NCI-H345 (cell line): ENCODE data around the gene YIF1A.
A peak's percentile ranks its signal among the peaks of the same experiment; 100 is the strongest.
"Not testable (repeated sequence)": the region's sequence is repeated elsewhere in the genome, so short reads cannot be mapped to it uniquely, and the experiment has no call there.

Experiments used
- DNase-seq: peaks from one replicate; lab custom pipeline; 2025; lab: John Stamatoyannopoulos, UW

The YIF1A gene

DNA sequence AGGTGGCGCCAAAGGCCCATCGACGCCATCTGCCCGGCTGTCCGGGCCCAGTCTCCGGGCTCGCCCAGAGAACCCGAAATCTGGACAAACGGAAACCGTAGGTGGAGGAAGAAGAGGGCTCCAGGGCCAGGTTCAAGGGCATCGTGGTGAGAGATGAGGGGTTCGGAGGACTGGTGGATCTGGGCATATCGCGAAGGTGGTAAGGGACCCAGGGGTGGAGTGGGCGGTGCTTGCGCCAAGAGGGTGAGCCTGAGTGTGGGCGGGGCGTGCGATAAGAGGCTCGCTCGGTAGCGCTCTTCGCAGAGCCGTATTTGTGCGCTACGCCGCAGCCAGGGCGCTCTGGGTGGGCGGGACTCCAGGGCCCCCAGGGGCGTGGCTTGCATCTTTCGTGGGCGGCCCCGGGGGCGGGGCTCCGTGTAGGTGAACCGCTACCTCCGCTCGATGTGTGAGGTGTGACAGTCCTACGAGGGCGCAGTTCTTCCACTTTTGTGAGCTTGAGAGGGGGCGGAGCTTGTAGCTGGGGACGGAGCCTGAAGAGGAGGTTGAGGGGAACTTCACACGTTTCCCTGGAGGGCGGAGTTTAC, 23.1 kb upstream of the YIF1A start:
- peak; percentile 97 for DNase-seq

DNA sequence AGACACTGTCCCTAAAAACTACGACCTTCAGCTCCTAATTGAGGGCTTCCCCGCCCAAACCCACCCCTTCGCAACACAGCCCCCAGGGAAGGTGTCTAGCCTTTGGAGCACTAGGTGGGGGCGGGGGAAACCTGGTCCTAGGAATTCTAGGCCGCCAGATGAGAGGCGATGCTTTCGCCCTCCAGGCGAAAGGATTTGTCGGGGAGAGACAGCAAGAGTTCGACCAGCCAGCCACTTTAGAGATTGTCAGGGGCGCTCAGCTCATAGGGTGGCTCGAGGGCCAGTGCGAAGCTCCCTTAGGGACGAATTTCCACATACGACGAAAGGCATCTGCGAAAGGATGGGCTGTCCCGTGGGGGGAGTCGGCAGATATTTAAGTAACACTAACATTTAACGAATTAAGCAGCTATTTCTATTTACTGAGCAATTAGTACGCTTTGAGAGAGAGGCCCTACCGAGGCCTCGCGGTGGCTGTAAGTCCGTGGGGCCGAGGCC, 22.6 kb upstream of the YIF1A start:
- DNase-seq: no peak

DNA sequence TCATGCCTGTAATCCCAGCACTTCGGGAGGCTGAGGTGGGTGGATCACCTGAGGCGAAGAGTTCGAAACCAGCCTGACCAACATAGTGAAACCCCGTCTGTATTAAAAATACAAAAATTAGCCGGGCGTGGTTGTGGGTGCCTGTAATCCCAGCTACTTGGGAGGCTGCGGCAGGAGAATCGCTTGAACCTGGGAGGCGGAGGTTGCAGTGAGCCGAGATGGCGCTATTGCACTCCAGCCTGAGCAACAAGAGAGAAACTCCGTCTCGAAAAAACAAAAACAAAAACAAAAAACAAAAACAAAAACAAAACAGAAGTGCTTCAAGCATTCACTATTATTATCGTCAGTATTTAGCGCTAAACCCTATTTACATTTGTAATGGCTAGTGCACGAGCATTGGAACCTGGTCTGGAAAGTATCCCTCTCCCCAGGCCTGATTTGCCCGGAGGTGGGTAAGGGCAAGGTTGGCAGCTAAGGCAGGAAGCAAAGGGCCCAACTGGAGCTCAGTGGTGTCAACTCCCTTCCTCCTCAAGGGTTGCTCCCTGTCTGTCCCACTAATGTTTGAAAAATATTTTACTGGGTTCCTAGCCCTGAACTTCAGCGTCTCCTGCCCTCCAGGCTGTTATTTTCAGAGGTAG, 22.0 kb upstream of the YIF1A start:
- DNase-seq: not testable (repeated sequence)

DNA sequence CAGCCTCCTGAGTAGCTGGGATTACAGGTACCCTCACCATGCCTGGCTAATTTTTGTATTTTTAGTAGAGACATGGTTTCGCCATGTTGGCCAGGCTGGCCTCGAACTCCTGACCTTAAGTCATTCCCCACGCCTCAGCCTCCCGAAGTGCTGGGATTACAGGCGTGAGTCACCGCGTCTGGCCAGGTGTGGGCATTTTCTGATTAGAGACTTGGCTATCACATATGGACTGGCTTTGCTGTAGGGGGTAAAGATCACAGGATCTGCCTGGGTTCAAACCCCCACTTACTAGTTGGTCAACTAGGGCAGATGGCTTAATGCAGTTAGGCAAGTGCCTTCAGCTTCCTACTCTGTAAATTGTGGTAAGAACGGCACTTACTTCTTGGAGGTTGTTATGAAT, 21.4 kb upstream of the YIF1A start:
- DNase-seq: no peak

DNA sequence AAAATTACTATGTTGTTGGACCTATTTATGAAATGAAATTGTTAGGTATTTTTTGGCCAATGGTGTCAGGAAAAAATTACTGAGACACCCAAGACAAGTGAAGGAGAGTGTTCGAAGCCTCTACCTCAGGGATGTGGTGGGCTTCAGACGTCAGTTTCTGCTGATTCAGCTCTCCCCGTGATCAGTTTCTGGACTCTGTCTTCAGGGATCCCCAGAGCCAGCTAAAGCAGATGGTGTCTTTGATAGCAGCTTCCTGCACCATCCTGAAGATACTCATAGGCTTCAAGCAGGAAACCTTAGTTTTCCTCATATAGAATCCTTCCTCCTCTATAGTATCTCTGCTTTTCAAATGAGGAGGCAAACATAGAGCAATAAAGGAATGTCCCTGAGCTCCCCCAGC, 20.5 kb upstream of the YIF1A start:
- no peak for DNase-seq

DNA sequence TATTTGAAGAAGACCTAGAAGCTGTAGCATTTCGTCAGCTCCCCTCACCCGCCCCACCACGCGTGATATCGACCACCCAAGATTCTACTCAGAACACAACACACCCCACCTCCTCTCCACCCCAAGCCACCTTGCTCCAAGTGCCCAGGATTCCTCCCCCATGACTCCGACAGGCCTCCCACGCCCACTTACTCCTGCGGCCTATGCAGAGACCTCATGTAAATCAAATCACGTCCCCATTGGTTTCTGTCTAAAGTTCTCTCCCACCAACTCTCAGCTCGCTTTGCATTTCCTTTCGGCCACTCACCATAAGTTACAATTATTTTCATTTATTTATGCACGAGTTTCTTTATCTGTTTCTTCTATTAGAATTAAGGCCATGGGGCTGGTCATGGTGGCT, 13.7 kb upstream of the YIF1A start:
- no peak for DNase-seq

DNA sequence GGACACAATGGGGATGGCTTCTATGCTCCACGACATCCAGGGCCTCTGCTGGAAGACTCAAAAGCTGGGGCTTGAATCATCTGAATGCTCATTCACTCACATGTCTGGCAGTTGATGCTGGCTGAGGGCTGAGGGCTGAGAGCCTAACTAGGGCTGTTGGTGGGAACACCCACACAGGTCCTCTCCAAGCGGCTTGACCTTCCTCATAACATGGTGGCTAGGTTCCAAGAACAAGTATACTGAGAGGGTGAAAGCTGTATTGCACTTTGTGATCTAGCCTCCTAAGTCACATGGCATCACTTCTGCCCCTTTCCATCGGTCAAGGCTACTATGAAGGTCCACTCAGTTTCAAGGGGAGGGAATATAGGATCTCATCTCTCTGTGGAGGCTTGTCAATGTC, 10.2 kb upstream of the YIF1A start:
- no peak for DNase-seq

DNA sequence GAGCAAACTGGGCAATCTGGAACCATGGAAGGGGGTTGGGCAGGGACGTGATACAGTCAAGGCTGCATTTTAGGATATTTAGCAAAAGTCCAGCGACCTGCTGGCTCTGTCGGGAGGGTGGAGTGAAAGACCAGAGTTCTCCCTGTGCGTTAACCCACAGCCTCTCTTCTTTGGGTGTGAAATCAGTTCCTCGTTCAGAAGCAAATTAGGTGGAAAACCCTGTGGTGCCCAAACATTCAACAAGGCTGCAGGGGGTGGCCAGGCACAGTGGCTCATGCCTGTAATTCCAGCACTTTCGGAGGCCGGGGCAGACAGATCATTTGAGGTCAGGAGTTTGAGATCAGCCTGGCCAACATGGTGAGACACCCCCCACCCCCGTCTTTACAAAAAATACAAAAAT, 8.7 kb upstream of the YIF1A start:
- no peak for DNase-seq

DNA sequence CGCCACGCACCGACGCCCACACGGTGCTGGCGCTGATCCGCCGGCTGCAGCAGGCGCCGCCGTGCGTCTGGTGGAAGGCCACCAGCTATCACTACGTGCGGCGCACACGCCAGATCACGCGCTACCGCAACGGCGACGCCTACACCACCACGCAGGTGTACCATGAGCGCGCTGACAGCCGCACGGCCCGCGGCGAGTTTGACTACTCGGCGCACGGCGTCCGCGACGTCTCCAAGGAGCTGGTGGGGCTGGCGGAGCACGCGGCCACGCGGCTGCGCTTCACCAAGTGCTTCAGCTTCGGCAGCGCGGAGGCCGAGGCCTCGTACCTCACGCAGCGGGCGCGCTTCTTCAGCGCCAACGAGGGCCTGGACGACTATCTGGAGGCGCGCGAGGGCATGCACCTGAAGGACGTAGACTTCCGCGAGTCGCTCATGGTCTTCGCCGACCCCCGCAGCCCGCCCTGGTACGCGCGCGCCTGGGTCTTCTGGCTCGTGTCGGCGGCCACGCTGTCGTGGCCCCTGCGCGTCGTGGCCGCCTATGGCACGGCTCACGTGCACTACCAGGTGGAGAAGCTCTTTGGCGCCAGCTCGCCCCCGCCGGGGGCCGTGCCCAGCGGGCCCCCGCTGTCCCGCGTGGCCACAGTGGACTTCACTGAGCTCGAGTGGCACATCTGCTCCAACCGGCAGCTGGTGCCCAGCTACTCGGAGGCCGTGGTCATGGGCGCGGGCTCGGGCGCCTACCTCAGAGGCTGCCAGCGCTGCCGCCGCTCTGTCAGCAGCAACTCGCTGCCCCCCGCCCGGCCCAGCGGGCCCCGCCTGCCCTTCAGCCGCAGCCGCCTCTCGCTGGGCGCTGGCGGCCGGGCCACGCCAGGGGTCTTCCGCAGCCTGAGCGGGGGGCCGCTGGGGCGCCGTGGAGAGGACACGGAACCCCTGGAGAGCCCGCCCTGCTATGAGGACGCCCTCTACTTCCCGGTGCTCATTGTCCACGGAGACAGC, 6.0 kb upstream of the YIF1A start:
- DNase-seq: no peak

DNA sequence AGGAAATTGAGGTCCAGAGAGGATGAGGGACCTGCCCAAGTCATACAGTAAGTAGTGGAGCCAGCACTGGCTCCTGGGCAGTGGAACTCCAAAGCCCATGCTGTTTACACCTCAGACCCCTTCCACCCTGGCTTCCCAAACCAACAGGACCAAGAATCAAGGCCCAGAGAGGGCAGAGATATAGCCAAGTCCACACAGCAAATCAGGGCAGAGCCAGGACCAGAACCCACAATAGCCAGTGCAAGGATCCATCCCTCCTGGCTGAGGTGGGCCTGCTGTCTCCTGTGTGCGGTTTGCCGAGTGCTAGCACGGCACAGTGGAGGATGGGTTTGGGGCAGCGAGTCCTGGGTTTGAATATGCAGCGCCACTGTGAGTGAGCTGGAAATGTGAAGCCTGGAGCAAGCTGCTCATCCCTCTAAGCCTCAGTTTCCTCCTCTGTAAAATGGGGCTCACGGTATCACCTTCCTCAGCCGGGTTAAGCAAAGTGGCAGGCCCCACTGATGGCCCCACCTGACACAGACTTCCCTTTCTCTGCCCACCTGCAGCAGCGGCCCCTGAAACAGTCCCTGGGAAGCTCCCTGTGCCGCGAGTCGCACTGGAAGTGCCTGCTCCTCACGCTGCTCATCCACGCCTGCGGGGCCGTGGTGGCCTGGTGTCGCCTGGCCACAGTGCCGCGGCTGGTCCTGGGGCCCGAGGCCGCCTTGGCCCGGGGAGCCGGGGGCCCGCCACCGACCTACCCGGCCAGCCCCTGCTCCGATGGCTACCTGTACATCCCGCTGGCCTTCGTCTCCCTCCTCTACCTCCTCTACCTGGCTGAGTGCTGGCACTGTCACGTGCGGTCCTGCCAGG, 5.1 kb upstream of the YIF1A start:
- no peak for DNase-seq

DNA sequence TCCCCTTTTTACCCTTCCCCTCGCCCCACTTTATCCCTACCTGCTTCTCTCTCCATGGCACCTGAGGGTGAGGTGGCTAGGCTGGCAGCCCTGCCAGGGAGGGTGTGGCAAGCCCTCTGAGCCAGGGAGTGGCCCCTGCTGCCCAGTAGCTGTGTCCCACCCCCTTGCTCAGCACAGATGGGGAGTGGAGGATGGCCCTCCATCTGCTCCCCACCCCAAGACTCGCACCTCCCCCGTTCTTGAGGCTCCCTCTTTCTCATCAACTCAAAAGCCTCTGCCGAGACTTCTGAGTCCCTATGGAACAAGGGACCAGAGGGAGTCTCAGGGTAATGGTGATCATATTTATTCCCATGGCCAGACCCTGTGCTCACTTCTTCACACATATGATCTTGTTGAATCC, 4.4 kb upstream of the YIF1A start:
- DNase-seq: no peak

DNA sequence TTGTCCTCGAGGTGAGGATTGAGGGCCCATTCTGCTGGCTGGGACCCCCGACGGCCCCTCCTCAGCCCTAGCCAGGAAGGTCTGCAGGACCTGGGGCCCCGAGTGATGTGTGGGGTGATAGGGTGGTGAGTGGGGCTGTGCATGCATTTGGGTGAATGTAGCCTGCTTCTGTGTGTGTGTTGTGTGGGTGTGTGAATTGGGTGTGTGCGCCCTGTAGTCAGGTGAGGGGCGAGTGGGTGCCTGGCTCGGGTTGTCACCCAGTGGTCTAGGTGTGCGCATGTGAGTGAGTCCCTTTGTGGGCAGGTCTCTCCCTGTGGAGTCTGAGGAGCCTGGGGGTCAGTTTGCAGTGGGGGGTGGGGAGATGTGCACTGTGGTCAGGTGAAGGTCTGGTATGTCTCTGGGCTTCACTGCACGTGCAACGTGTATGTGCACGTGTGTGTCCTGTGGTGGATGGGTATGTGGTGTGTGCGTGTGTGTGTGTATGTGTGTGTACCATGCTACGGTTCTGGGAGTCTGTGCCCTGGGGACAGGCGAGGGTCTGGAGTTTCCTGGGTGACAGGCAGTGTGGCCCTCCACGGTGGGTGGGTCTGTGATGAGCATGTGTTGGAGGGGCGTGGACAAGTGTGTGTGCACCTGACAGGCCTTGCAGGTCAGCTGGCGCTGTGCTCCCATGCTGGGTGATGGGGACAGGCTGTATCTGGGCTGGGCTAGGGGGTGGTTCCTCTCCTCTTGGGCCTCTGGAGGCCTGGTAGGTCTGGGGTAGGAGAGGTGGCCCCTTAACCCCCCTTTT, 3.8 kb upstream of the YIF1A start:
- DNase-seq: no peak

DNA sequence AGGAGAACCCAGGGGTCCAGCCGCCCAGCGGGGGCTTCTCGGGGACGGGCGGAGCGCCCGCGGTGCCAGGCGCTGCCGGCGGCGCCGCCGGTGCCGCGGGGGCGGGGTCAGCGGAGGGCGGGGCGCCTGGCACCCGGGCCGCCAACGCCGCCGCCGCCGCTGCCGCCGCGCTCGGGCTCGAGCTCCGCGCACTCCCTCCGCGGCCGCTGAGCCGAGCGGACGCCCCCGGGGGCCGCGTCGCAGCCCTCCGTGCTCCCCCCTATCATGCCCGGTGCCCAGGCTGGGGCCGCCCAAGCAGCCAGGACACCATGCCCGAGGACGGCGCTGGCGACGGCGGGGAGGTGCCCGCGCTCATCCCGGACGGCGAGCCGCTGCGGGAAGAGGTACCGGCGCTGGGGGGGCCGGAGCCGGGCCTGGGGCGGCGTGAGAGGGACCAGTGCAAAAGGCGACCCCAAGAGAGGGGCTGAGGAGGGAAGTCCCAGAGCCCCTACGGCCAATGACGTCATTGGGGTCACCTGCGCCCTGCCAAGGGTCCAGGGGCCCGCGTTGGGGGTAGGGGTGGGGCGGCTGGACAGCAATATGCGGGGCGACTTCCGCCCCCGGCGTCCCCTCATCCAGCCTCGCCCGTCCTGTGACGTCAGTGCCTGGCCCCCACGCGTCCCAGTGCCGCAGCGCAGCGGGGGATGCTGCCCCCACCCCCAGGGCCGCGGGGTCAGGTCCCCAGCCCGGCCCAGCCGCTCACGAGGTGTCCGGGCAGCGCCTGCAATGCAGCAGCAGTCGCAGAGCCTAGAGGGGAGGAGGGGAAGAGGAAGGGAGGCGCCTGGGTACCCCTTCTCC, 3.0 kb upstream of the YIF1A start, which contains the start of gene TMEM151A:
Gene TMEM151A (plus strand): TSS at position 189 of the 837 bp plus-strand sequence. CDS start 120 bp downstream, at position 309.
- peak; percentile 47 for DNase-seq

DNA sequence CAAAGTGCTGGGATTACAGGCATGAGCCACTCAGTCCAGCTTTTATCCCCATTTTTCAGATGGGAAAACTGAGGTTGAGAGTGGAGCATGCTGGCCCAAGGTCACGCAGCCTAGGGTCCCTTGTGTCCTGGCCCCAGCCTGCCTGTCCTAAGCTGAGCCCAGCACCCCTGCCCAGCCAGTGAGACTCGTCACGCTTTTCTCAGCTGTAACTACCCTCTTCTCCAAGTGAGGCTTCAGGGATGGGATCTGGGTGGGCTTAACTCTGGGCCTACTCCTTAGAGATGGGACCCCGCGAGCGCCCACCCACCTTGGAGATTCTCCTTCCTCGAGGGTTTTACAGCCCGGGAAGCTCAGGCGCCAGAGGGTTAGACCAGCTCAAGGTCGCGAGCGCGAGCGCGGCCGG, 2.4 kb upstream of the YIF1A start:
- DNase-seq: no peak

DNA sequence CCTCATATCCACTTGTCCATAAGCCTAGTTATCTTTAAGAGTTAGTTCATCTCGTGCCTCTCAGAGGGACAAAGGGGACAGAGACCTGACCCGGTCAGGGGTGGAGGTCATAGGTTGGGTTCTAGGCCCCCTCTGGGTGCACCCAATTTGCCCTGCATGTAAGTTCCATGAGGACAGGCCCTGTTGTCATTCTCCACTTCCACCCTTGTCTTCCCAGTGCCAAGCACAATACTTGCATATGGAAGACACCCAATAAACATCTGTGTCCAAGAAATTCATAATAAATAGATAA, 1.3 kb upstream of the YIF1A start:
- no peak for DNase-seq

DNA sequence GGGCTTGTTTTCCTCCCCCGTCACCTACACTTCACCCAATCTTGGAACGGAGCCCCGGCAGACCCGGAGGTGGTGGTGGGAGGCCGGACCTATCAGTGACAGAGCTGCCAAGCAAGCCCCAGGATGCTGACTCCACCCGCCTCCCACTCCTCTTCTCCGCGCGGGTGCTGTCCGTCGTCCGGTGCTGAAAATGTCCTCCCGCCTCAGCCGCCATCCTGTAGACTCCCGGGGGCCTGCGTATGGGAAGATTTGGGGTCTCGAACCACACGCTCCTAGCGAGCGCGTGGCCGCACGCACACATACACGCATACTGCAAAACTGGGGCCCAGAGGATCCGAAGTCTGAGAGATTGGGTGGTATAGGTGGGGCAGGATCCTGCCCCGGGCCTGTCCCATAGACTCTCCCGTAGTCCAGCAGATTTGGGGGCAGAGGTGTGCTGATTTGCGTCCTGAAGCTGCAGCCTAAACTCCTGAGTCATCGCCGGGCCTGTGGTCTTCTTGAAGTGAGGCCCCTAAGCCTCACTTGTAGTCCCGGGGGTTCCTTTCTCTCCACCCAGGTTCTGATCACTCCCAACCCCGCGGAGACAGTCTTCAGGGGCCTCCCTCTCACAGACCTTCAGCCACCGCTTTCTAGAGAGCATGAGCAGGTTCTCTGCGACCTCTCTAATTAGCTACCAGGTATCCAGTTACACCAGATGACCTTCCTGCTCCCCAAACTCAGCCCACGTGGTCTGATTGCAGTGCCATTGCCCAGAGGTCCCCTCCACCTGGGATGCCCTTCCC, 796 bp upstream of the YIF1A start:
- DNase-seq: no peak

DNA sequence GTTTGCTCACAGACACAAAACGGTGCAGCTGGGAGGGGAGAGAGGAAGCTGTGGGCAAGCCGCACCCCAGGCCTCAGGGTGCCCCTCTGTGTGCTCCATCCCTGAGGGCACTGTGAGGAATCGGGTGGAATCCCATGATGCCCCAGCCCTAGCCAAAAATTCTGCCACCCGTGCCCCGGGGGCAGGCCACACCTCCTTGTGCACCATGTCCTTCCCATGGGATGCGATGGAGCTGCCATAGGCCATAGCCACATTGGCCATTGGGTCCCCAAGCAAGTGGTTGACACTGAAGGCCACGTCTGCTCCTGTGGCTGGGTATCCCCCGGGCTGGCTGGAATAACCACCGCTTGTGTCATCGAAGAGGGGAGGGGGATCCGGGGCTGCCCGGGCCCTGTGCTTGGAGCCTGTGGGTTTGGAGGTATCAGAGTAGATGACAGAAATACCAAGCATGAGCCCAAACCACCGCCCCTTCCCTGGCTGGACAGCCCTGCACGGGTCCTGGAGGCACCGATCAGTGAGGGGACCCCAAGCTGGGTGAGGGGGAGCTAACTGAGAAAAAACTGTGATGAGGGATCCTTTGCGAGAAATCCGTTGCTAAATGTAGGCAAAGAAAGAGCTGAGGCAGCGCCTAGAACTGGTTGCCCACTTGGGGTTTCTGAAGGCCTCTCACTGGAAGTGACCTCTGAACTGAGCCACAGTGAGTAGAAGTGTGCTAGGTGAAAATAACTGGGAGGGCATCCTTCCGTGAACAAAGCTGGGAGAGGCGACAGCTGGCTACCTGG, 863 bp downstream of the YIF1A start:
- DNase-seq: no peak

DNA sequence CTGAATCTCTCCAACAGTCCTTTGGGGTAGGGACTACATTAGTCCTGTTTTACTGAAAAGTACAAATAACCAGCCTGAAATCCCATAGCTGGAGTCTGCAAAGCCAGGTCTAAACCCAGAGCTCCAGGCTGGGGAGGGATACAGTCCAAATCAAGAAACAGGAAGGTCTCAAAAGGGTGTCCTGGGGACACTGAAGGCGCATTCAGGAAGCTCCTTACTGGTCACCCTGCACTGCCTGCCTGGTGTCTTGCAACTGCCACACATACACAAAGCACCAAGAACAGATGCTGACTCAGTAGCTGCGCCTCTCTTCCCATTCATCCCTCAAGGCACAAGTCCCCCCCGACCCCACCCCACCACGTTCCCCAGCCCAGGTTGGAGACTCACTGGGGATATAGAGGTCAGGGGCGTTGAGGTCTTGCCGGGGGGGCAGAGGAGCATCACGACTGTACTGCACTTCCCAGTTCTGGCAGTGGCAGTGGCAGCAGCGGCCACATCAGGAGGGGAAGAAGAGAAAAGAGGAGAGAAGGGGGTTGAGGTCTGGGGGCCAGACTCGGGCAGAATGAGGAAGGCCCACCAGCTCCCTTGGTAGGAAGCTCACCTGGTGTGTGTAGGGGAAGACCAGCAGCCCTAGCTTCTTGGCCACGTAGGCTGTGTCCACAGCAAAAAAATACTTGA, 1.6 kb downstream of the YIF1A start:
- no peak for DNase-seq
